ENCODE results near the gene HBQ1. TPM values are rescaled to one million over a fixed set of nuclear protein-coding genes. Genes with fewer than 3 reads are reported as not detected.

The HBQ1 gene
- total RNA-seq, 1 experiment from 2014 or later: 3.5 TPM

- Mint-ChIP-seq H3K36me3 (ENCODE audit: insufficient read depth in 1 of 3, low read depth in 3 of 3) (peaks cover 6 to 22% (median 18%) of the 10 kb centered on the region in 3 experiments; a peak in 6 of 7 replicates), H3K4me1 (no peaks in the 10 kb centered on the region), H3K27me3 (ENCODE audit: low read depth) (peaks cover 25% of the 10 kb centered on the region), H3K4me3 (no peak overlapping the region), H3K9me3 (no peaks in the 10 kb centered on the region; a peak in 1 of 5 replicates), H3K27ac (peak overlapping the region in 1 of 3 experiments; percentile 59; a peak in 2 of 7 replicates)
- Histone ChIP-seq H3K4me1 (ENCODE audit: insufficient read depth, low read length) (no peaks in the 10 kb centered on the region), H4K5ac (ENCODE audit: insufficient read length, low read depth, low read length) (no peak overlapping the region), H3K9me3 (ENCODE audit: control insufficient read depth, low read depth, low read length) (no peaks in the 10 kb centered on the region), H2BK120ac (ENCODE audit: low read depth, low read length, poor library complexity, severe bottlenecking) (no peak overlapping the region), H3K79me1 (ENCODE audit: insufficient read depth, low read depth, low read length, poor library complexity, severe bottlenecking) (no peaks in the 10 kb centered on the region), H3K27ac (ENCODE audit: insufficient read length, low read depth, low read length) (no peak overlapping the region), H4K8ac (replicated peaks; ENCODE audit: insufficient read length, low read depth, low read length) (no peak overlapping the region), H3K56ac (ENCODE audit: insufficient read length, low read depth, low read length) (no peak overlapping the region), H3K27me3 (ENCODE audit: insufficient read depth, low read length) (peaks cover 17% of the 10 kb centered on the region; the same call in 1 of the 2 replicates), H3K14ac (ENCODE audit: insufficient read depth, low read length) (no peak overlapping the region), H2BK15ac (ENCODE audit: low read depth, low read length) (no peak overlapping the region), H2BK5ac (ENCODE audit: insufficient read length, low read length) (no peak overlapping the region), H3K18ac (ENCODE audit: insufficient read length, low read depth, low read length) (no peak overlapping the region), H3K23ac (ENCODE audit: insufficient read length, low read depth, low read length) (no peak overlapping the region), H3K79me2 (ENCODE audit: insufficient read depth, low read length) (no peaks in the 10 kb centered on the region), H3K4me2 (ENCODE audit: insufficient read depth, insufficient read length, low read length) (no peak overlapping the region), H4K91ac (ENCODE audit: insufficient read length, low read depth, low read length) (no peak overlapping the region), H3K23me2 (ENCODE audit: insufficient read length, low read depth, low read length, poor library complexity, severe bottlenecking) (peaks cover 5% of the 10 kb centered on the region), H2AK5ac (ENCODE audit: insufficient read length, low read length) (no peak overlapping the region), H2AFZ (ENCODE audit: low read length) (no peak overlapping the region), H3T11ph (ENCODE audit: low read length) (no peak overlapping the region), H3K9ac (ENCODE audit: extremely low read depth, insufficient read length, low read length) (no peak overlapping the region), H3K4ac (ENCODE audit: low read depth, low read length) (no peak overlapping the region), H4K20me1 (ENCODE audit: control insufficient read depth, insufficient read depth, insufficient read length) (no peaks in the 10 kb centered on the region), H2BK12ac (ENCODE audit: insufficient read length, low read depth, low read length) (no peak overlapping the region), H2BK20ac (ENCODE audit: low read depth, low read length, poor library complexity, severe bottlenecking) (no peak overlapping the region)
- DNase-seq: no peak
- no CpG with 5 or more reads among the region's 7 CpGs for WGBS (ENCODE audit: extremely low coverage, insufficient read length, low lambda C conversion rate)
- no peak for TF ChIP-seq CTCF (conservative IDR thresholded peaks at IDR 0.05)
These were observed 2.7 kb downstream of the HBQ1 start for GRCh38 chr16:183005-183404.
